Activated CD4-positive, alpha-beta T cell treated with anti-CD3 and anti-CD28 coated beads, Interleukin-10, Interleukin-2, amounts not matched to agents 100 ng/mL and 50 ng/mL, durations not matched to agents 16 hours and 8 hours (primary cell): ENCODE results near the gene TRERF1.

Experiments
- DNase-seq: peaks from one replicate; pipeline ENCODE4 v3.0.0-alpha.2; 2020

The TRERF1 gene

GRCh38 chr6:42424906-42425474 is 26.7 kb downstream of the TRERF1 start:
- DNase-seq = no peak

DNA sequence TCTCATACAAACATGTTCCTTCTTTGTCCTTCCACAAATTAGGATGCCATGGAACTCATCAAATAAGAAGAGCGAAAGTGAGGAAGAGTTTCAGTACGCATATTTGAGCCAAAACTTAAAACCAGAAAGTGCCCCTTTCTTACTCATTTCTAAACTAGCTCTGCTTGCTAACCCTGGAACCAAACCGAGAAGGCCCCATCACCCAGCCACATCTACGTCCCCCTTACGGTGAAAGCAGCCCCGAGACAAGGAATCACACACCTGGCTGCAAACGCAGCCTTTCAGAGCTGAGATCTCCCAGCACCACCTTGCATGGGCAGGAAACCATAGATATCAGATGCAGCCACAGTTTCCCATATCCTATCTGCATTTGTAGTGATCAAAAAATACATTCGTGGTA is 28.5 kb downstream of the TRERF1 start:
- peak; percentile 86 for DNase-seq

- DNase-seq = no peak
Observed at GRCh38 chr6:42420741-42421140, 31.0 kb downstream of the TRERF1 start.

- no peak for DNase-seq
Observed at GRCh38 chr6:42419490-42420280, 32.0 kb downstream of the TRERF1 start.

- no peak for DNase-seq
Observed at GRCh38 chr6:42418724-42419123, 33.0 kb downstream of the TRERF1 start.

DNA sequence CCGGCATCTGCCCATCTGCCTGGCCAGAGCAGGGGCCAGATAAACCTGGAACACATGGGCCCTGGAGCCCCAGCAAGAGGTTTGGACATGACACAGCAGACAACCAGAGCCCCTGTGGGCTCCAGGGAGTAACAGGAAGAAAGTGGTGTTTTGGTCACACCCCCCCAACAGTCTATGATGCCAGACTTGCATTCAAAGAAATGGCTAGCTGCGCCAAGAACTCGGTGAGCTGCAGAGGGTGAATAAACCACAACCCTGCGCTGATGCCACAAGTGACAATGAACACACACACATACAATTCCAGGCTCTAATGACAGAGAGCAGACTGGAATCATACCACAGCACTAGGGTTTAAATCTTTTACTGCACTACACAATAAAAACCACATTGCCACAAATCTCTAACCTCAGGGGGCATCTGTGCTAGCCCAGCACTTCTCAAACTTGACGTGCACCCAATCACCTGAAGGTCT is 34.0 kb downstream of the TRERF1 start:
- DNase-seq = peak; percentile 86

GRCh38 chr6:42411406-42411805 is 40.3 kb downstream of the TRERF1 start:
- DNase-seq = no peak

- no peak for DNase-seq
Observed at GRCh38 chr6:42410861-42411260, 40.9 kb downstream of the TRERF1 start.

DNA sequence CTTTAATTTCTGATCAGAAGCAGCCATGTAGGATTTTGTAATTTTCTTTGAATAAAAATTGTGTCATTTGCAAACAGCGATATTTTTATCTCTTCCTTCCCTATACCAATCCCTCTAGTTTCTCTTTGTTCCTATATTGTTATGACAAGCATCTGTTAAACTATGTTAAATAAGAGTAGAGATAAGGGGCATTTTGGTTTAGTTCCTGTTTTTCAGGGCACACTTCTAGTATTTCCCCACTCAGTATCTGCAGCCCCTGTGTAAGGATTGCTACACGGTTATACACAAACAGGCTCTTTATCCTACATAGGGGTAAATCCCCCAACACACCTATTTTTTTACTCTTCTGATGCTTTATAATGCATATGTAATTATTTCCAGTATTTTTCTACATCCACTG is 42.1 kb downstream of the TRERF1 start:
- DNase-seq = no peak

DNA sequence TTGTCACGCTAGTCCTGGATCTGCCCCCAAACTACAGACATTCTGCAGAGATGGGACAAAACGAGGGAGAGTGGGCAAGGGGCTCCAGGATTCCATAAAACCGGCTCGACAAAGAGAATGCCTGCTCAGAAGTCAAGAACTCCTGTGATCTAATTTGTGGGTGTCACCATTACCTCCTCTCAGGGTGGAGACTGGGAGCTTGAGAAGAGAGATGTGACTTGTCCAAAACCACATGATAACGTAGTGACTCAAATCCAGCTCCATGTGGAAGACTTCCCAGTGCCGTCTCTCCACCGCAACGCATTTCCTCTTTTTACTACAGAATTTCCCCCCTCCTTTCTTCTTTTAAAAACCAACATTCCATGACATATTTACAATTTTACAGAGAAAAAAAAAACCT is 44.3 kb downstream of the TRERF1 start:
- DNase-seq = peak; percentile 84

GRCh38 chr6:42406306-42407280 is 45.1 kb downstream of the TRERF1 start:
- no peak for DNase-seq

DNA sequence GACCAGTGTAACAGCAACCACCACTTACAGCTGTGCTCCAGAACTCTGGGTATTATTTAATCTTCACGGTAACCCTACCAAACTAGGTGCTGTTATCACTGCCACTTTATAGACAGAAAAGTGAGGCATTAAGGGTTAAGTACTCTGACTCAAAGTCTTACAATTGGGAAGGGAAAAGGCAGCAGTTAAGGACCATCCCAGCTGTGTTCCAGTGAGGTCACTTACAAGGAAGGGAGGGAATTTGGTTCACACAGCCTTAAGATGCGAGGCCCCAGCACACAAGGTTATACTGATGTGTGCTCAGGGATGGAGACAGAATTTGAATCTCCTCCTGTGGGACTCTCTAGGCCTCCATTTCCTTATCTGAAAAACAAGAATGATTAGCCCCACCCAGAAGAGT is 46.7 kb downstream of the TRERF1 start:
- no peak for DNase-seq

DNA sequence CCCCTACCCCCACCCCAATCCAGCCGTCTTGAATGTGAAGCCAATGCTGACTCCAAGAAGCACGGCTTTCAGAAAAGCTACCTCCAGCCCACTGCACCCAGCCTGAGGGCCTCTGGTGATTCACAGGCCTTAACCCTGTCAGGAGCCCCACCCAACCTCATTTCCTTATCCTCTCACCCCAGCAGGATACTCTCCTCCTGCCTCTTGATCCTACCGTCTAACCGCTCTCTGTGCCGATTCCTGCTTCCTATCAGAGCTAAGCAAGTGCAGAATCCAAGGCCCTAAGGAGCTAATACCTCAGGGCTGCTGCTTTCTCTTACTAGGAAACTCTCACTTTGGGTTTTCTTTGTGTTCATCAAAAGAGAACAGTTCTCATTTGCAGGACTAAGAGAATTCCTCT is 47.2 kb downstream of the TRERF1 start:
- peak; percentile 61 for DNase-seq

DNA sequence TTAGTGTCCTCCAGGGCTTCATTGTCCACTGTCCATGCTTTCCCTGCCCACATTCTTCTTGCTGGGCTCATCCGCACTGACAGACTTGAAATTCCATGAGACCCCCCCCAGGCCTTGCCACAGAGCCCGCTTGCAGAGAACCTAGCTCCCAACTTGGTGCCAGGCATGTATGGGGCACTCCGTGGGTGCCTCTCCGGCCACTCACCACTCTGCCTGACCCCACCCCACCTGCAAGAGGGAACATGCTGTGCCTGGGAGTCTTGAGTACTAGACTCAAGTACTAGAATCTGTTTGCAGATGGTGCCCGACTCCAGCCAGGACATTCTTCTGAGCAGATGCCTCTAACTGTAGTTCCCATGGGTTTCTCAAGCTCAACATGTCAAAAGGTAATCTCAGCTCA is 47.9 kb downstream of the TRERF1 start:
- no peak for DNase-seq

GRCh38 chr6:42403421-42403820 is 48.3 kb downstream of the TRERF1 start:
- DNase-seq = no peak

DNA sequence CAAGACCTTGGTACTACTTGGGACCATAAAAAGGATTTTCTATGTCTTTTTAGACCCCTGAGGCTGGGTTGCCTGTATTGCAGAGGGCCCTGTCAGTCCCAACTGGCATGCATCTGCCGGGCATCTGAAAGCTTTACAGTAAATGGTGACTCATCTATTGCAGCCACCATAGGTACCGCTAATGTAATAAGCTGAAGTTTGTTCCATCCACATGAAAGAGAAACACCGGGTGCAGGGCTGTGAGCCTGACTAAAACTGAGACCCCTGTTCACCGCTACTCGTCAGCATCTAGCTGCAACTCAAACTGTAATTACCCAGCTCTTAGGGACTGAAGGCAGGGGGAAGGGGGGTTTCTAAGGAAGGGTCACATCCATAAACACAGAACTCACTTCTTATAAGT is 49.5 kb downstream of the TRERF1 start:
- peak; percentile 95 for DNase-seq

DNA sequence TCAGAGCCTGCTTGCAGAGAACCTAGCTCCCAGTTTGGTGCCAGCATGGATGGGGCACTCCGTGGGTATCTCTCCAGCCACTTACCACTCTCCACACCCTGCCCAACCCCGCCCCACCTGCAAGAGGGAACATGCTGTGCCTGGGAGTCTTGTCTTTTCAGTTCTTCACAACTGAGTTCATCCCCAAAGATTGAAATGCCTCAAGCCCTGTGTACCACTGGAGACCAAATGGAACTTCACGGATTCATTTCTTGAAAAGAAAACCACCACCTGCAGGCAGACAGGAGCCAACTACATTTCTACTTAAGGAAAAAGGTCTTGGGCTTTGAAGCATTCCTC is 50.1 kb downstream of the TRERF1 start:
- DNase-seq = peak; percentile 51

DNA sequence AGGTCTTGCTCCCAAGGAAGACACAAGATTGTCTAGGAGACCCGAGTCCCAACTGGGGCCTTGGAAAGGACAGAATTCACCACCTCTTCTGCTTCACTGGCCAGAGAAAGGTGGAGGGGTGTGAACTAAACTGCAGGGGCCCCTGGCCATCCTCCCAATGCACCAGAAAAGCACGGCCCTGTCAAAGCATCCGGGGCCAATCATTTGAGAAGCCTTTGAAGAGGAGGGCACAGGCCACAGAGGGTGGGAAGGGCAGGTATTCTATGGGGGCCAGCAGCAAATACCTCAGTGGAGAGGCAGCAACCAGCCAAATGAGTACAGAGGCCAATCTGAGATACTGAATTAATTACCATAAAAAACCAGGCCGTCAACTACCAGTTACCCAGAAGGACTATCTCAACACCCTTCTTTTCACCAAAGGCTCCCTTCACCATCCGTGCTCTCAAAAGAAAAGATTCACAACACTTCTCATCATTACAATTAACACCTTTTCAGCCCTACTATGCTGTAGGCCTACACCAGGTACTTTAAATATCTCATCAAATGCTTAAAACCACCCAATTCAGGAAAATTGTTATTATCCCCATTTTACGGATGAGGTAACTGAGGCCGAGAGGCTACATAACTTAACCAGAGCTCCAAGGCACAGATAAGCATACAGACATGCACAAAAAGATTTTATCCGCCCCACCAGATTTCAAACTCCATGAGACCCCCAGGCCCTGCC is 50.7 kb downstream of the TRERF1 start:
- DNase-seq = no peak

GRCh38 chr6:42400061-42400760 is 51.5 kb downstream of the TRERF1 start:
- no peak for DNase-seq

DNA sequence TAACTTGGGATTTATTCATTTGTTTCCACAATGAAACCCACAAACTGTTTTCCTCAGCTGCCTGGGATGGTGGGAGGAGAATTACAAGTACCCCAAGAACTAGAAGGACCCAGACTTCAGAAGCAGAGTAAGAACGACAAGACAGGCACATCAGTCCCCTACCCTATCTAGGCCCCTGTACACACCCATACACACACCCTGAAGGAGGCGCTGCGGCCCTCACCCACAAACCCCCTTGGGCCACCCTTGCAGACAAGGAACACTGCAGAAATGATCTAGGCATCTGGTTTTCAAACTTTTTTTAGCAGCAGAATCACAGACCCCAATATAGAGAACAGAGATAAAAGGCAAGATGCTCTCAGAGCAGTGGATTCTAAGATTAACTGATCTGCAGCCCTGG is 55.0 kb downstream of the TRERF1 start:
- DNase-seq = no peak

- DNase-seq = no peak
Observed at GRCh38 chr6:42394881-42395620, 56.7 kb downstream of the TRERF1 start.

DNA sequence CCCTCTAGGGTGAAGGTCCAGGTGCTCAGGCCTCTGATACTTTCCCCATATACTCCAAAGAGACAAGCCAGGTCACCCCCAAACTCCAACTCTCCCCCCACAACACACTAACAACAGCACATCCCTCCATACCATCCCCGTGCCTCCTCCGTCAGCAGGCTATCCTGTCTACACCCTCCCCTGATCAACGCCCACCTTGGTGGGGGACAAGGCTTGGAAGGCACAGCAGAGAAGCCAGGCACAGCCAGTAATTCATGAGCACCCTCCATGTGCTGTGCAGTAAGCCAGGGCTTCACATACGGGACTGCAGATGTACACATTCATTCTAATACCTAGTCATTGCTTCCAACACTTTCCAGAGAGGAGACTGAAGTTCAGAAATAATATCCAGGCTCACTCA is 57.6 kb downstream of the TRERF1 start:
- no peak for DNase-seq
